Right cardiac atrium (tissue), 5 donors: Measurements from ENCODE around the gene CHTF8. TPM values are rescaled to one million over a fixed set of nuclear protein-coding genes. Genes with fewer than 3 reads are reported as not detected.
A peak's percentile ranks its signal among the peaks of the same experiment; 100 is the strongest.
"Not testable (repeated sequence)": the region's sequence is repeated elsewhere in the genome, so short reads cannot be mapped to it uniquely, and the experiment has no call there.

Experiments
- ATAC-seq, 2 donors: fragments of 200-7000 bp; cut with Tn5 transposase; one replicate each; pipeline versions ENCODE4 v1.8.0 to v1.9.1; 2020; ENCODE audit warnings: moderate library complexity in 2 of 2, mild to moderate bottlenecking in 1 of 2
- DNase-seq, 3 donors: peaks; one replicate each; pipeline ENCODE4 v3.0.0-alpha.2; 2020
- H3K27ac ChIP-seq: one replicate; pipeline ENCODE4 v1.5.1; 2013; ENCODE audit warnings: mild to moderate bottlenecking, low read length, control low read depth, moderate library complexity
- H3K27me3 ChIP-seq: one replicate; pipeline ENCODE4 v1.6.1; 2013; ENCODE audit not compliant: control insufficient read depth, insufficient read depth
- H3K4me1 ChIP-seq: one replicate; pipeline ENCODE4 v1.6.1; 2013; ENCODE audit warnings: low read length; ENCODE audit not compliant: control insufficient read depth, insufficient read depth
- H3K4me3 ChIP-seq: one replicate; pipeline ENCODE4 v1.5.1; 2013; ENCODE audit warnings: low read length, control low read depth
- H3K9me3 ChIP-seq: one replicate; pipeline ENCODE4 v1.6.1; 2013; ENCODE audit warnings: low read length; ENCODE audit not compliant: control insufficient read depth
- WGBS: extraction: QIAGEN DNeasy Blood & Tissue Kit; methylation state at CpG from one replicate; pipeline ENCODE4 v1.1.7; 2013; 5-methylcytosine and 5-hydroxymethylcytosine counted together
- intact Hi-C, 4 donors: fragments of 100-400 bp; cut with DNase I; formaldehyde crosslinking; loops; one replicate each; pipeline versions ENCODE4 v1.11.0 to v1.14.0; 2022 to 2023
- polyA plus RNA-seq: library from polyadenylated mRNA; stranded (reverse); fragments of 200-250 nt; gene quantifications from one replicate; pipeline ENCODE4 v1.2.3, GENCODE V29; 2013
- total RNA-seq, 4 donors: library from RNA; stranded (reverse); fragmentation: NEBNext Ultra II Directional; extraction: Animal tissue kit (Norgen Biotek cat#: 25700); gene quantifications; one replicate each; pipeline ENCODE4 v1.2.1, GENCODE V29; 2021
- donor health status: healthy with polysubstance abuse.
- donor health status: DM: no; HTN: yes; CAD: no.
- donor health status: DM: no; HTN: no; CAD: no.
- donor health status: DM: no; HTN: yes; CAD: no; lungs with severe emphysema.
- donor health status: DM: yes; HTN: yes; CAD: no.

CHTF8 gene
- total and polyA plus RNA-seq, 5 donors = 29.6 to 60.3 (median 53.2) TPM

- ATAC-seq (peak; percentile 86 to 89), DNase-seq (peak in 1 of 3 donors; percentile 65)
- H3K4me1 ChIP-seq = peaks cover 2% of the 10 kb centered on the region
- no peak overlapping the region for H3K4me3 ChIP-seq
- intact Hi-C loops = no loop called here
- 39% methylated on average over 8 of the region's 8 CpGs for WGBS
- no peaks in the 10 kb centered on the region for H3K9me3 ChIP-seq
- no peak overlapping the region for H3K27ac ChIP-seq
- no peaks in the 10 kb centered on the region for H3K27me3 ChIP-seq
Observed at GRCh38 chr16:69166221-69166833, 33.9 kb upstream of the CHTF8 start.

- ATAC-seq = no peak
Observed at GRCh38 chr16:69165584-69165983, 33.2 kb upstream of the CHTF8 start.

GRCh38 chr16:69160192-69160591, 27.8 kb upstream of the CHTF8 start:
- 93% methylated on average over 1 of the region's 1 CpG for WGBS
- Histone ChIP-seq H3K27ac (no peak overlapping the region), H3K27me3 (no peaks in the 10 kb centered on the region), H3K9me3 (no peaks in the 10 kb centered on the region), H3K4me1 (no peaks in the 10 kb centered on the region), H3K4me3 (no peak overlapping the region)
- DNase-seq (no peak), ATAC-seq (no peak)
- intact Hi-C loops = no loop called here

More at GRCh38 chr16:69165584-69165983, 33.2 kb upstream of the CHTF8 start:
- Histone ChIP-seq H3K4me3 (no peak overlapping the region), H3K9me3 (no peaks in the 10 kb centered on the region), H3K4me1 (peaks cover 2% of the 10 kb centered on the region), H3K27ac (no peak overlapping the region), H3K27me3 (no peaks in the 10 kb centered on the region)
- DNase-seq = no peak
- WGBS = 94% methylated on average over 6 of the region's 6 CpGs
- intact Hi-C loops = no loop called here

GRCh38 chr16:69157196-69157595, 24.8 kb upstream of the CHTF8 start:
- Histone ChIP-seq H3K27me3 (no peaks in the 10 kb centered on the region), H3K9me3 (no peaks in the 10 kb centered on the region), H3K27ac (no peak overlapping the region), H3K4me3 (no peak overlapping the region), H3K4me1 (no peaks in the 10 kb centered on the region)
- WGBS = 68% methylated on average over 3 of the region's 3 CpGs
- ATAC-seq (no peak), DNase-seq (no peak)
- intact Hi-C loops = loop anchor here in 1 of 4 donors (10.0 kb wide), 1 partner anchor 128 kb away; no protein-coding TSS in a partner anchor

- DNase-seq (no peak), ATAC-seq (peak; percentile 82 to 85)
- WGBS = 55% methylated on average over 16 of the region's 16 CpGs
- H3K4me1 ChIP-seq = no peaks in the 10 kb centered on the region
- H3K4me3 ChIP-seq = no peak overlapping the region
- no peak overlapping the region for H3K27ac ChIP-seq
- H3K27me3 ChIP-seq = no peaks in the 10 kb centered on the region
- H3K9me3 ChIP-seq = no peaks in the 10 kb centered on the region
- intact Hi-C loops = loop anchor here (2.0 to 10.0 kb wide), 3 partner anchors 134 to 137 kb away; no protein-coding TSS in a partner anchor
Observed at GRCh38 chr16:69150146-69150865, 17.9 kb upstream of the CHTF8 start.

- not testable (repeated sequence) for H3K4me3 ChIP-seq, H3K9me3 ChIP-seq, H3K27ac ChIP-seq, ATAC-seq, DNase-seq, H3K27me3 ChIP-seq, H3K4me1 ChIP-seq
- intact Hi-C loops = loop anchor here (2.0 to 10.0 kb wide), 3 partner anchors 135 to 138 kb away; no protein-coding TSS in a partner anchor
- 83% methylated on average over 9 of the region's 9 CpGs for WGBS
Observed at GRCh38 chr16:69149621-69150020, 17.2 kb upstream of the CHTF8 start.

- Histone ChIP-seq H3K4me1 (no peaks in the 10 kb centered on the region), H3K9me3 (no peaks in the 10 kb centered on the region), H3K27me3 (no peaks in the 10 kb centered on the region), H3K4me3 (no peak overlapping the region), H3K27ac (no peak overlapping the region)
- WGBS = 71% methylated on average over 4 of the region's 4 CpGs
- intact Hi-C loops = no loop called here
- DNase-seq = peak in 1 of 3 donors; percentile 44
- peak; percentile 58 to 75 for ATAC-seq
Observed at GRCh38 chr16:69145658-69146057, 13.3 kb upstream of the CHTF8 start.

GRCh38 chr16:69143116-69143515, 10.7 kb upstream of the CHTF8 start:
- intact Hi-C loops = no loop called here
- no peaks in the 10 kb centered on the region for H3K4me1 ChIP-seq
- no peak overlapping the region for H3K27ac ChIP-seq
- no peaks in the 10 kb centered on the region for H3K27me3 ChIP-seq
- H3K9me3 ChIP-seq = no peaks in the 10 kb centered on the region
- ATAC-seq = peak in 1 of 2 donors; percentile 48
- H3K4me3 ChIP-seq = no peak overlapping the region
- DNase-seq = peak in 1 of 3 donors; percentile 39
- 74% methylated on average over 11 of the region's 11 CpGs for WGBS

GRCh38 chr16:69141936-69142335, 9.5 kb upstream of the CHTF8 start:
- H3K27ac ChIP-seq = no peak overlapping the region
- WGBS = 93% methylated on average over 4 of the region's 4 CpGs
- DNase-seq (no peak), ATAC-seq (no peak)
- no peaks in the 10 kb centered on the region for H3K4me1 ChIP-seq
- intact Hi-C loops = no loop called here
- H3K9me3 ChIP-seq = no peaks in the 10 kb centered on the region
- H3K27me3 ChIP-seq = no peaks in the 10 kb centered on the region
- H3K4me3 ChIP-seq = no peak overlapping the region

- H3K4me3 ChIP-seq = no peak overlapping the region
- WGBS = 87% methylated on average over 5 of the region's 5 CpGs
- H3K27me3 ChIP-seq = no peaks in the 10 kb centered on the region
- intact Hi-C loops = no loop called here
- DNase-seq = no peak
- no peak overlapping the region for H3K27ac ChIP-seq
- H3K9me3 ChIP-seq = no peaks in the 10 kb centered on the region
- ATAC-seq = no peak
- H3K4me1 ChIP-seq = no peaks in the 10 kb centered on the region
Observed at GRCh38 chr16:69141014-69141413, 8.6 kb upstream of the CHTF8 start.

- ATAC-seq, H3K27ac ChIP-seq, H3K9me3 ChIP-seq, H3K4me1 ChIP-seq, H3K4me3 ChIP-seq, intact Hi-C loops, DNase-seq, H3K27me3 ChIP-seq: not testable (repeated sequence)
- 96% methylated on average over 7 of the region's 7 CpGs for WGBS
Observed at GRCh38 chr16:69139464-69139863, 7.1 kb upstream of the CHTF8 start.
